Hematopoietic multipotent progenitor cell treated with erythropoietin and hydrocortisone succinate and interleukin-3 and kit ligand, for 8 days (in vitro differentiated cells): Measurements from ENCODE around the gene CLTC.

ENCODE experiments used
- DNase-seq: peaks from one replicate; pipeline ENCODE4 v3.0.0-alpha.2; 2015

Gene CLTC

GRCh38 chr17:59684967-59685366, 65.3 kb downstream of the CLTC start:
- peak; percentile 95 for DNase-seq

DNA sequence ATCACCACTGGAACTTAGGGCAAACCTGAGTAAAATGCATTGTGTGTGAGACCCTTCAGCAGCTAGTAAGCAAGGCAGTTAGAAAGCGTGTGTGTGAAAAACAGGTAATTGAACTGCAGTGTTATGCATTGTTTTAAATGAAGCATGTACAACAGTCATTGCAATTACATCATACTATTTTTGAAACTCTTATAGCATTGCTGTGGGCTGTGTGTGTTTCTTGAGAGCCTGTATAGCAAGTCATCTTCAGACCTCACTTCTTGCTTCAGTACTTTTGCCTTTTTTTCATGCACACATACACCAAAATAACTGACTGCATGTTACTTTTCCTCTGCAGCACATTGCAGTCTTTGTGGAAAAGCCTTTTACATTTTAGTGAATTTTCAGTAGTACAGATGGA, 68.3 kb downstream of the CLTC start:
- DNase-seq, result no peak

GRCh38 chr17:59688496-59688895, 68.8 kb downstream of the CLTC start:
- DNase-seq, result no peak

GRCh38 chr17:59693582-59693981, 73.9 kb downstream of the CLTC start:
- no peak for DNase-seq

GRCh38 chr17:59694344-59694743, 74.6 kb downstream of the CLTC start:
- DNase-seq, result no peak

DNA sequence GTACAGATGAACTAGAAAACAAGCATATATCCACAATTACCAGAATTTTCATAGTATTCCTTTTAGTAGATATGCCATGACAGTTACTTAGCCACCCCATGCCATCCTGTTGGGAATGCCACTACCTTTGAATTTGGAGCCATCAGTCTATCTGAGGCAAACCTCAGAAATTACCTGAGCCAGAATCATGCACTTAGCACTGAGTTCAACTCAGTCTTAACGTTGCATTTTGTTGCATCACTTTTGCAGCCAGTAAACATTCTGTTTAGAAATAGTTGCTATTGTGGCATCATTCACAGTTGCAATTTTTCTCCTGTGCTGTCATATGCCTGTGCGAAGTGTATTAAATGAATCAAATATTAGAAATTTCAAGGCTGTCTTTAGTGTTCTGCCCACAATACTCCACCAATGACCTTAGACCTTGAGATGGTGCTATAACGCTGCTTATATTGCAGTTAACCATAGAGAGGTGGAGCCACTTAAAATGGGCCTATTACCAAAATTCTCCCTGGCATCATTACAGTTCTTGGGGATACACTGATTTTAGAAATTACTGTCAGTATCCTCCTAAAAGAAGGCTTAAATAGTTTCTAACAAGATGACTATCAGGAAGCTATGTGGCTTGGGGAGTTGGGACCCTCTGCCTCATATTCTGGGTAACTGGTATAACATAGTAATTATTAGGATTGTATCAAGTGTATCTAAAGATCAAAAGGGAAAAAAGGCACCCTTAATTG, 76.4 kb downstream of the CLTC start:
- no peak for DNase-seq

DNA sequence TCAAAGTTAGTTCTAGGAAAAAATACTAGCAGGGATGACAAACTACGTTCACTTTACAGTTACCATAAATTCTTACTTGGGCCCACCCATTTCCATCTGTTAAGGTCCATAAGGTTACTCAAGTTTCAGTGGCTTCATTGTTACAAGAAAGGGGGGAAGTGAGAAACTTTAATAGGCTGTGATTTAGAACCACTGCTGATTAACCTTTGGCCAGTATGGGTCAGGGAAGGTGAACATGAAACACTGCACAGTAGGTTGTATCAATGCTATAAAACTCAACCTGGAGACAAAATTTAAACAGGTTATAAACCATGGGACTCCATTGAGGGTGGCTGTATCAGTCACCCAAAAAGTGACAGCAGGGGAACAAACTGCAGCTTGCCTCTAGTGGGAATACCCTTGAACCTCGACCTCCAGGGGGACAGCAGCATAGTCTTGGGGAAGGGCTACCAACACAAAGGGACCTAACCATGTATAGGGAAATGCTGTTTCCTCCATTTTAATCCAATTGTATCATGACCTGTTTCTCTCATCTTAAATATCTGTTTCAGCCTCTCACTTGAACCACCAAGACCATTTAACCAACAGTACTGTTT, 77.1 kb downstream of the CLTC start:
- DNase-seq, result no peak

DNA sequence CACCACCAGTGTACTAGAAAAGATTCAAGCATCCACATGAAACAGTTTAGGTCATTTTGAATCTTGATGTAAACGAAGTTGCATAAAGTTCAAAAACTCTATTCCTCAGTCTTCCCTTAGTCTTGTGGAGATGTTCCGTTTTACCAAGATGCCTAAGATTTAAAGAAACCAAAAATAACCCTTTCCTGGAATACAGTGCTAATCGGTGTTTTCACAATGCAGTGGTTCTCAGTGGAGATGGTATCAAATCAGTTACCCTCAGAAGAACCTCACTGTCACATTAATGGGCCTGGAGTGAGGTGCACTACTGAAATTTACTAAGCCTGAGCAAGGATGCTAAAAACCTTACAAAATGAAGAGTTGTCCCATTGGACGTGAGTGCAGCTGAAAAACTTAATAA, 78.4 kb downstream of the CLTC start:
- DNase-seq, result no peak

DNA sequence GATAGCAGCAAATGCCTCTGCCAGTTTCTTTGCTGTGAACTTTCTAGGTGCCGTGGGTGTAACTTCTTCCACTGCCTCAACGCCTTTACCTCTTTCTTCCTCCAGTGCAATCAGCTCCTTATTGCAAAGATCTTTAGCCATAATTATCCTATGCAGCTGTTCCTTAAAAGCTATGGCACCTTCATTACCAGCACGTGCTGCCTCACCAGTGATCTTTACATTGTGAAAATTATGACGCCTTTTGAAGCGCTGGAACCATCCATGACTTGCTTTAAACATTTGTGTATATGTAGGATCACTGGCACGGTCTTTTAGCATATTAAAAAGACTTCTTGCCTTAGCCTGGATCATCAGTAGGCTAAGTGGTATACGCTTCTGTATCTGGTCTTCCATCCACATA, 79.5 kb downstream of the CLTC start:
- DNase-seq, result no peak

DNA sequence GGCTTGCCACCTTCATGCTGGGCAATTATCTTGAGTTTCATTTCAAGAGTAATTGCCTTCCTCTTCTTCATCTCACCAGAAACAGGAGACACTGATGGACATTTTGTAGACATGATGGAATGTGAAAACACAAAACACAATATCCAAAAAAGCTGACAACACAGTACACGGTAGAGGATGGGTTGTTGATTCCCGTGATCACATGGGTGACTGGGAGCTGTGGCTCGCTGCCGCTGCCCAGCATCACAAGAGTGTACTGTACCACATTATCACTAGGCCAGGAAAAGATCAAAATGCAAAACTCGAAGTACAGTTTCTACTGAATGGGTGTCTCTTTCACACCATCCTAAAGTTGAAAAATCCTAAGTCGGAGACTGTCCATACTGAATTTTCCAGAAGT, 80.1 kb downstream of the CLTC start:
- DNase-seq, result no peak

DNA sequence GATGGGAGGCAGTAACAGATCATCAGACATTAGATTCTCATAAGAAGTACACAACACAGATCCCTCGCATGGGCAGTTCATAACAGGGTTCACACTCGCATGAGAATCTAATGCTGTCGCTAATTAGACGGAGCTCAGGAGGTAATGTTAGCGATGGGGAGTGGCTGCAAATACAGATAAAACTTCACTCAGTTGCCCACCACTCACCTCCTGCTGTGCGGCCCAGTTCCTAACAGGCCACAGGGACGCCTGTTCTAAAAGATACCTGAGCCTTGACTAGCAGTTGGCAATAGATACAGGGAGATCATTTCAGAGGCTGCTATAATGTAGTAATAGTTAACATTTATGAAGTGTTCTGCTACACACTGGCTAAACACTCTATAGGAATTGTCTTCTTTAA, 82.6 kb downstream of the CLTC start:
- DNase-seq, result peak; percentile 44

DNA sequence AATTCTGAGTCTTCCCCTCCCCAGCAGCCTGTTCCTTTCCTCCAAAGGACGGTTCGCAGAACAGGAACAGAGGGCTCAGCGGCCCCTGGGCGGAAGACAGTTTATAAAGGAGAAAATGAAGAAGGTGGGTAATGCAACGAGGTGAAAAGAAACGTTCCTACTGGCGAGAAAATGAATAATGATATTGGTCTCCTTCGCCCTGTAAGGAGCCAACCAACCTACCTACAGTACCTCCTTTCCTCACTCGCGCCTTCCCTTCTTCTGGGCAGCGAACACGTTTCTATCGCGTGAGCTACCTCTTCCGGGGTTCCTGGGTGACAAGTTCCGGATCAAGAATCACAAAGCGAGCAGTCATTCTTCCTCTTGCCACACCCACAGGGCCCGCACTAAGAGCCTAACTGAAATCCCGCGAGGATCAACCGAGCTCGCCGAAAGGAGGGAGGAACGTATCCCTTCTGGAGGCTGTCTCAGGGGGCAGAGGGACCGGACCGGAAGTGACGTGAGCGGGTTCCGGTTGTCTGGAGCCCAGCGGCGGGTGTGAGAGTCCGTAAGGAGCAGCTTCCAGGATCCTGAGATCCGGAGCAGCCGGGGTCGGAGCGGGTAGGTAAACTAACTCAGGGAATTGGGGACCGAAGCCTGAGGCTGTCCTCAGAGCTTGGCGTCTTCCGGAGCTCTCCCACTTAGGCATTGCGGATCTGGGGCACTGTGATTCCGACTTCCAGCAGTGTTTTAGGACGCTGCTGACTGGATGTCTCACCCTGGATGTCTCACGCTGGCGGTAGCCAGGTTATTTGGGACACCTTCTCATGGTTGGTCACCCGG, 87.7 kb downstream of the CLTC start, which contains the start of the genes PTRH2 and VMP1:
Gene PTRH2, minus strand, starts transcription at position 282 of the 822 bp plus-strand sequence. CDS start 9,452 bp downstream, outside the sequence.
Gene VMP1, plus strand, starts transcription at position 506 of the 822 bp plus-strand sequence. CDS start 23,793 bp downstream, outside the sequence.
- DNase-seq, result peak; percentile 100

DNA sequence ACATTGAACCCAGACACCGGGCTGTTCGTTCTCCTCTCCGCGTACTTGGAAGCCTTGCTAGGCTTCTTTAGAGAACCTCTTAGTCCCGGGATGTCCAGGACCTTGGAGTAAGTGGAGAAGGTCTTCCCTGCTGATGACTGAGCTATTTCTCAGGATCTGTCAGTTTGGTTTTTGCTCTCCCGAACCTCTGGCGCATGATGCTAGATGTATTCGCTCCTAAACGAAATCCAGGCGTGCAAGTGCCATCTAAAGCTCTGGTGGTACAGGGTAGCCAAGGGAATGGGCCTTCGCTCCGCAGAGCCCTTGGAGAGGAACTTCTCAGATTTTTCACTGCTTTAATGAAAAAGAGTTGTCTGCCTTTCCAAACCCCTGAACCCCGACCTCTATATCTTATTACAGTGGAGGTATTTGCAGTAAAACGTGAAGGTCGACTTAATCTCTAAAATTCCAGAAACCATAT, 88.3 kb downstream of the CLTC start:
- no peak for DNase-seq

- no peak for DNase-seq
Observed at GRCh38 chr17:59711936-59712335, 92.2 kb downstream of the CLTC start.

DNA sequence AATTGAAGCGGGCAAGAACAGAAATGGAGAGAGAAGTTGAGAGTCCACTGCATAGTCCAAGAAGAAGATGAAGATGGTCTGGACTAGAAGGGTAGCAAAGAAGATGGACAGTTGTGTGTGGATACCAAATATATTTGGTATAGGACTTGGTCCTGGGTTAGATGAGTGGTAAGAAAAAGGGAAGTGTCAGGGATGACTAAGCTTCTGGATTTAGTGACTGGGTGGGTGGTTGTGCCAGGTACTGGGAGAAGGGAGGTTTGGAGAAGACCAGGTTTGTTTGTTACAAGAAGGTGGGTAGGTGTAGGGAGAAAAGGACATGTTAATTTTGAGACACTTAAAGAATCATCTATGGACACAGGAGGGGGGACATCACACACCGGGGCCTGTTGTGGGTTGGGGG, 93.2 kb downstream of the CLTC start:
- no peak for DNase-seq

DNA sequence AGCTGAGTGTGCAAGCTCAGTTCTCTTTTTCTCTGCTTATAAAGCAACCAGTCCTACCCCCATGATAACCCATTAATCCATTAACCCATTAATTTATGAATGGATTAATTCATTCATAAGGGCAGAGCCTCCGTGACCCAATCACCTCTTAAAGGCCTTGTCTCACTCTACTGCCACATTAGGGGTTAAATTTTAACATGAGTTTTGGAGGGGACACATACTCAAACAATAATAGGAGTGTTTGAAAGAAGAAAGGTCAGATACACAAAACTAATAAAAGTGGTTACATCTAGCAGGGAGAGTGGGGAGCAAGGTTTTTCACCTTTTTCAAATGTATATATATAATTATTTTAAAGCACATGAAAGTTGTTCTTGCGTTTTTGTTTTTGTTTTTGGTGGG, 94.6 kb downstream of the CLTC start:
- no peak for DNase-seq

- no peak for DNase-seq
Observed at GRCh38 chr17:59716427-59716826, 96.7 kb downstream of the CLTC start.

DNA sequence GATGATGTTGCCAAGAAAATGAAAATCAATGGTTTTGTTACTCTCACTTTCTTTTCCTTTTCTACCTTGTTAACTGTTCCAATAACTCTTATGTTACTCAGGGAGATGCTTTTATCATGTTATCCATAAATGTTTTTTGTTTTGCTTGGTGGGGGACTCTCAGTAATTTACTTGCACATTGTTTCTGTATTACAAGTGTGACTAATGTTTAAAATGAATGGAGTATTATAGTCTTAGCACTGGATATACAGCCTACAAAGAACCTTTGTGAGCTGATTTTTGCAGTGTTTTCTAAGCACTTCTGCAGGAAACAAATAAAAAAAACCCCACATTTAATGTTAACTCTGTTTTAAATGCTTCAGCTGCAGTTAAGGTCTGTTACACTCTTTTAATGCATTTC, 99.8 kb downstream of the CLTC start:
- no peak for DNase-seq

GRCh38 chr17:59722623-59723022, 102.9 kb downstream of the CLTC start:
- DNase-seq, result no peak

- DNase-seq, result no peak
Observed at GRCh38 chr17:59723041-59723440, 103.3 kb downstream of the CLTC start.

DNA sequence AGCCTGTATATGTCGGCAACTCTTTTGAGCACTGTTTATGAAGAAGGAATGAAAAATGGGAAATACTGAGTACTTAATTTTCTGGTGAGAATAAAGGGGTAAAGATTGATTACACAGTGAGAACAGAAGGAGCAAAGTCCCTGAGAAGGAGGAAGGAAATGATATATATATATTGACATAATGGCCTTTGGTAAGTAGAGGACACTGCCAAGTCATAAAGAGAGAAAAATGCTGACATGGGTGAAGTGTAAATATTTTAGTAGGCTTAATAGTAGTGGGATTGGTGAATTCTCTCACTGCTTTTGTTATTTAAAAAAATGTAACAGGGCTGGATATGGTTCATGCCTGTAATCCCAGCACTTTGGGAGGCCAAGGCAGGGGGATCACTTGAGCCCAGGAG, 103.9 kb downstream of the CLTC start:
- DNase-seq, result no peak

DNA sequence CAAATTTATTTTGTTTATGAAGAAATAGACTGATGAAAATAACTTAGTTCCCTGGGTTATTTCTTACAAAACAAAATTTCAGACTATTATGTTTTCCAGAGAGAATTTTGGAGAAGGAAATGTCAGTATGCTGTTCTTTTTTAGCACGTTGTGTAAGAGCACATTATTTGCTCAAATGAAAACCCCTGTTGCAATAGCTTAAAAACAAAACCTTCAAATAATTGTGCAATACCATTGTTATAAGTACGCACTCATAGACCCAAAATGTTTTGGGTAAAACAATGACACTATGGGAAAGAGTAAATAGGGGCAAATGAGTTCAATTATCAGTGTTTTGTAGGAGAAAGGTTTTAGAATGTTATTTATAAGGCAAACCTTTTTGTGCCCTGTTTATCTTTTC, 106.0 kb downstream of the CLTC start:
- DNase-seq, result no peak

GRCh38 chr17:59727817-59728533, 108.3 kb downstream of the CLTC start:
- DNase-seq, result no peak
